IMR-90 (cell line): ENCODE data around the gene TNNC1. TPM values are rescaled to one million over a fixed set of nuclear protein-coding genes. Genes with fewer than 3 reads are reported as not detected.
A peak's percentile ranks its signal among the peaks of the same experiment; 100 is the strongest.

Source experiments
- ATAC-seq: fragments of 200-7000 bp; cut with Tn5 transposase; 2 replicates; pipeline ENCODE4 v1.9.1; 2020; ENCODE audit warnings: low read depth, mild to moderate bottlenecking, moderate library complexity
- BruUV-seq: library from RNA; stranded (reverse); fragments of 400-500 nt; replicated peaks from 2 replicates; lab custom pipeline; 2021; lab: Mats Ljungman, UMichigan
- CTCF ChIA-PET: fragments of 300-600 bp; formaldehyde crosslinking; extraction: SDS; loops from one replicate; lab custom pipeline; 2021; ENCODE audit warnings: antibody characterized with exemption; lab: Yijun Ruan, JAX
- POLR2A ChIA-PET: fragments of 300-600 bp; sonication (Branson Sonifier 250); formaldehyde crosslinking; loops from one replicate; lab custom pipeline; 2022; ENCODE audit warnings: antibody characterized with exemption; ENCODE audit not compliant: unreplicated experiment; lab: Charles Lee
- DNase-seq: peaks from one replicate; pipeline ENCODE4 v3.0.0; 2013
- H2AFZ ChIP-seq: replicated peaks from 2 replicates; pipeline ENCODE3; 2013; ENCODE audit warnings: low read length, mild to moderate bottlenecking; ENCODE audit not compliant: poor library complexity
- H2AK5ac ChIP-seq: 2 replicates; pipeline ENCODE4 v1.6.1; 2013; ENCODE audit warnings: low read depth, low read length, inconsistent platforms
- H2AK9ac ChIP-seq: replicated peaks from 2 replicates; pipeline ENCODE3; 2013; ENCODE audit warnings: mild to moderate bottlenecking, low read depth, low read length, moderate library complexity; ENCODE audit not compliant: poor library complexity
- H2BK120ac ChIP-seq: 2 replicates; pipeline ENCODE4 v1.6.1; 2013; ENCODE audit warnings: low read depth, low read length, inconsistent platforms
- H2BK15ac ChIP-seq: 3 replicates; pipeline ENCODE4 v1.6.1; 2013; ENCODE audit warnings: low read depth, low read length, inconsistent platforms
- H2BK20ac ChIP-seq: 2 replicates; pipeline ENCODE4 v1.6.1; 2013; ENCODE audit warnings: low read depth, mild to moderate bottlenecking, inconsistent platforms, low read length, moderate library complexity
- H2BK5ac ChIP-seq: 2 replicates; pipeline ENCODE4 v1.6.1; 2013; ENCODE audit warnings: mild to moderate bottlenecking, low read depth, low read length, inconsistent platforms; ENCODE audit not compliant: poor library complexity, severe bottlenecking
- H3K14ac ChIP-seq: replicated peaks from 2 replicates; pipeline ENCODE4 v1.6.1; 2013; ENCODE audit warnings: low read depth, low read length, inconsistent platforms
- H3K18ac ChIP-seq: 2 replicates; pipeline ENCODE4 v1.6.1; 2013; ENCODE audit warnings: low read depth, low read length, control low read depth
- H3K23ac ChIP-seq: 2 replicates; pipeline ENCODE4 v1.6.1; 2013; ENCODE audit warnings: low read depth, low read length, inconsistent platforms
- H3K27ac ChIP-seq: 2 replicates; pipeline ENCODE4 v1.5.1; 2013; ENCODE audit warnings: mild to moderate bottlenecking, control low read depth, low read length; ENCODE audit not compliant: insufficient read depth
- H3K27me3 ChIP-seq: 2 replicates; pipeline ENCODE4 v1.6.1; 2013; ENCODE audit warnings: low read length; ENCODE audit not compliant: control insufficient read depth, insufficient read depth
- H3K36me3 ChIP-seq: 2 replicates; pipeline ENCODE4 v1.6.1; 2013; ENCODE audit warnings: low read length, mixed read lengths; ENCODE audit not compliant: control insufficient read depth, insufficient read depth
- H3K4ac ChIP-seq: 2 replicates; pipeline ENCODE4 v1.6.1; 2013; ENCODE audit warnings: low read depth, low read length, inconsistent platforms
- H3K4me1 ChIP-seq: 2 replicates; pipeline ENCODE4 v1.6.1; 2013; ENCODE audit warnings: low read length, mixed read lengths; ENCODE audit not compliant: control insufficient read depth, insufficient read depth
- H3K4me2 ChIP-seq: 2 replicates; pipeline ENCODE4 v1.6.1; 2013; ENCODE audit warnings: low read depth, mild to moderate bottlenecking, control low read depth, low read length, moderate library complexity
- H3K4me3 ChIP-seq: 2 replicates; pipeline ENCODE4 v1.5.1; 2013; ENCODE audit warnings: low read depth, mild to moderate bottlenecking, control low read depth, low read length, moderate library complexity; ENCODE audit not compliant: insufficient read depth
- H3K56ac ChIP-seq: 2 replicates; pipeline ENCODE4 v1.6.1; 2013; ENCODE audit warnings: low read length, inconsistent platforms; ENCODE audit not compliant: insufficient read depth; ENCODE audit errors: extremely low read depth
- H3K79me1 ChIP-seq, 2 experiments: 2 replicates each; pipeline ENCODE4 v1.6.1; 2013; ENCODE audit warnings: low read length in 2 of 2, inconsistent platforms in 1 of 2, low read depth in 1 of 2
- H3K9ac ChIP-seq: 2 replicates; pipeline ENCODE4 v1.6.1; 2013; ENCODE audit warnings: low read depth, low read length, control low read depth
- H3K9me1 ChIP-seq: 2 replicates; pipeline ENCODE4 v1.6.1; 2013; ENCODE audit warnings: low read length, inconsistent platforms; ENCODE audit not compliant: insufficient read depth
- H3K9me3 ChIP-seq: 2 replicates; pipeline ENCODE4 v1.6.1; 2013; ENCODE audit warnings: low read length; ENCODE audit not compliant: control insufficient read depth, insufficient read depth
- H4K20me1 ChIP-seq: 2 replicates; pipeline ENCODE4 v1.6.1; 2013; ENCODE audit warnings: low read length, inconsistent platforms; ENCODE audit not compliant: insufficient read depth
- H4K5ac ChIP-seq: 2 replicates; pipeline ENCODE4 v1.6.1; 2013; ENCODE audit warnings: mild to moderate bottlenecking, low read depth, low read length, control low read depth
- H4K8ac ChIP-seq, 2 experiments: 2 replicates each; pipeline ENCODE4 v1.6.1; 2013; ENCODE audit warnings: low read depth in 2 of 2, low read length in 2 of 2, control low read depth in 1 of 2, inconsistent platforms in 1 of 2
- H4K91ac ChIP-seq: 2 replicates; pipeline ENCODE4 v1.6.1; 2013; ENCODE audit warnings: low read depth, low read length, inconsistent platforms; ENCODE audit not compliant: insufficient read depth
- FOS ChIP-seq: fragments of 150-350 bp; IDR thresholded peaks from 2 replicates; pipeline ENCODE4 v1.6.1; 2016; ENCODE audit warnings: low read depth, low read length
- WGBS, 2 experiments: methylation state at CpG; one replicate each; pipeline versions ENCODE4 v1.1.5 to v1.1.7; 2013; ENCODE audit warnings: missing lambda C conversion rate in 2 of 2; ENCODE audit not compliant: insufficient read length in 1 of 2; ENCODE audit errors: extremely low coverage in 2 of 2; 5-methylcytosine and 5-hydroxymethylcytosine counted together
- dilution Hi-C: fragments of 300-500 bp; cut with HindIII; formaldehyde crosslinking; loops from one replicate; pipeline ENCODE4 v1.14.3; 2018; ENCODE audit warnings: low sequenced_read_pairs; ENCODE audit not compliant: unreplicated experiment
- in situ Hi-C: fragments of 300-500 bp; cut with MboI; formaldehyde crosslinking; loops from 3 replicates; pipeline ENCODE4 v1.14.3; 2019; ENCODE audit warnings: low sequenced_read_pairs, inconsistent platforms, mixed read lengths
- intact Hi-C: fragments of 100-400 bp; cut with micrococcal nuclease; formaldehyde crosslinking; loops from 2 replicates; pipeline ENCODE4 v1.10.0; 2022
- polyA plus RNA-seq, 3 experiments: library from polyadenylated mRNA; depleted of rRNA; stranded (reverse); fragments of >200 nt; gene quantifications; 2 replicates each; pipeline ENCODE4 v1.2.3, GENCODE V29; 2012; ENCODE audit warnings: low replicate concordance in 1 of 3
- total RNA-seq: library from RNA; depleted of rRNA; stranded (reverse); fragments of >200 nt; gene quantifications from 2 replicates; pipeline ENCODE4 v1.2.3, GENCODE V29; 2012
- TF ChIP-seq, protein P1 (sequence below): conservative IDR thresholded peaks from 2 replicates; pipeline ENCODE4 v1.5.1; 2012; ENCODE audit warnings: mild to moderate bottlenecking, low read depth, low read length, improper control_type of control experiment

Gene TNNC1
- total and polyA plus RNA-seq, 2 of the 4 experiments (the other 2 are of a cell fraction): 1.3 to 4.6 TPM

DNA sequence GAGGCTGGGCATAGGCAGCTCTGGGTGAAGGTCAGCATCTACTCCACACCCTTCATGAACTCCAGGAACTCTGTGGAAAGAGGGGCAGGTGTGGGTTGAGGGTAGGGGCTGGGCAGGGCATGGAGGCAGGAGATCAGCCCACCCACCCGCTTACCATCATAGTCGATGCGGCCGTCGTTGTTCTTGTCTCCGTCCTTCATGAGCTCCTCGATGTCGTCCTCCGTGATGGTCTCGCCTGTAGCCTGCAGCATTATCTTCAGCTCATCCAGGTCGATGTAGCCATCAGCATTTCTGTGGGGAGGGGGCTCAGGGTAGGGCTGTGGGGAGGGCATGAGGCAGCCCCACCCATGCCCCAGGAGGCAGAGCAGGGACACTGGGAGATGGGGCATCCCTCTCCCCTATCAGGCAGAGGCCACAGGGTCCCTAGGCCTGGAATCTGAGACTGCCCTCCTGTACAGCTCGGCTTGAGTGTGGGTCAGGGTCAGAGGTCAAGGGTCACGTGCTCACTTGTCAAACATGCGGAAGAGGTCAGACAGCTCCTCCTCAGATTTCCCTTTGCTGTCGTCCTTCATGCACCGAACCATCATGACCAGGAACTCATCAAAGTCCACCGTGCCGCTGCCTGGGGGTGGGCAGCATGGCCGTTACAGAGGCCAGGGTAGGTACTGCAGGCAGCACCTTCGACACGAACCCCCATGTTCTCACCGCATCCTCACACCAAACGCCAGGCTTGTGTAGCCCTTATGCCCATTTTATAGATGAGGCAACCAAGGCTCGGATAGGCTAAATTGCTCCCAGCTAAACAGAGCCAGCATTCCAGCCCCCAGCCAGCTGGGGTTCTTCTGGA is 2.4 kb downstream of the TNNC1 start:
- H2AK5ac ChIP-seq: peak overlapping the region; percentile 4; the same call in 1 of the 2 replicates
- CTCF ChIA-PET: no interaction called here
- no peak overlapping the region for H2BK5ac ChIP-seq
- no peaks in the 10 kb centered on the region for H3K36me3 ChIP-seq
- no peak for ATAC-seq
- H3K9me3 ChIP-seq: no peaks in the 10 kb centered on the region
- H3K4me1 ChIP-seq: peaks cover 6% of the 10 kb centered on the region
- H2BK20ac ChIP-seq: no peak overlapping the region
- WGBS, 2 experiments: 48% methylated on average over 6 of the region's 24 CpGs; no CpG with 5 or more reads in 1 of the 2 experiments
- POLR2A ChIA-PET: no interaction called here
- H3K14ac ChIP-seq: no peak overlapping the region
- no peak overlapping the region for H3K56ac ChIP-seq
- no peak overlapping the region for H3K4ac ChIP-seq
- H3K27me3 ChIP-seq: no peaks in the 10 kb centered on the region
- H3K4me3 ChIP-seq: no peak overlapping the region
- no peak overlapping the region for H2AFZ ChIP-seq
- H2BK15ac ChIP-seq: no peak overlapping the region
- H3K27ac ChIP-seq: no peak overlapping the region
- no peak overlapping the region for H3K18ac ChIP-seq
- intact Hi-C loops (no loop called here), in situ Hi-C loops (no loop called here), dilution Hi-C loops (no loop called here)
- no peak overlapping the region for H3K23ac ChIP-seq
- no peak overlapping the region for H4K8ac ChIP-seq
- no peak for DNase-seq
- TF ChIP-seq, protein P1, sequence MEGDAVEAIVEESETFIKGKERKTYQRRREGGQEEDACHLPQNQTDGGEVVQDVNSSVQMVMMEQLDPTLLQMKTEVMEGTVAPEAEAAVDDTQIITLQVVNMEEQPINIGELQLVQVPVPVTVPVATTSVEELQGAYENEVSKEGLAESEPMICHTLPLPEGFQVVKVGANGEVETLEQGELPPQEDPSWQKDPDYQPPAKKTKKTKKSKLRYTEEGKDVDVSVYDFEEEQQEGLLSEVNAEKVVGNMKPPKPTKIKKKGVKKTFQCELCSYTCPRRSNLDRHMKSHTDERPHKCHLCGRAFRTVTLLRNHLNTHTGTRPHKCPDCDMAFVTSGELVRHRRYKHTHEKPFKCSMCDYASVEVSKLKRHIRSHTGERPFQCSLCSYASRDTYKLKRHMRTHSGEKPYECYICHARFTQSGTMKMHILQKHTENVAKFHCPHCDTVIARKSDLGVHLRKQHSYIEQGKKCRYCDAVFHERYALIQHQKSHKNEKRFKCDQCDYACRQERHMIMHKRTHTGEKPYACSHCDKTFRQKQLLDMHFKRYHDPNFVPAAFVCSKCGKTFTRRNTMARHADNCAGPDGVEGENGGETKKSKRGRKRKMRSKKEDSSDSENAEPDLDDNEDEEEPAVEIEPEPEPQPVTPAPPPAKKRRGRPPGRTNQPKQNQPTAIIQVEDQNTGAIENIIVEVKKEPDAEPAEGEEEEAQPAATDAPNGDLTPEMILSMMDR: 0 out of 2 replicates have a peak, but pooled peaks have one; percentile 6
- no peak for TF ChIP-seq FOS
- no TSS peak for BruUV-seq
- peaks cover 7% of the 10 kb centered on the region for H3K9me1 ChIP-seq
- no peak overlapping the region for H2BK120ac ChIP-seq
- no peak overlapping the region for H2AK9ac ChIP-seq
- no peak overlapping the region for H3K4me2 ChIP-seq
- no peak overlapping the region for H3K9ac ChIP-seq
- H4K5ac ChIP-seq: no peak overlapping the region
- peaks cover 5 to 12% of the 10 kb centered on the region in 2 experiments; a peak in 3 of 4 replicates for H3K79me1 ChIP-seq
- H4K91ac ChIP-seq: no peak overlapping the region
- H4K20me1 ChIP-seq: peaks cover under 1% of the 10 kb centered on the region
